ACC112 (cell line): ENCODE results near the gene OR2G6.
"Not testable (repeated sequence)": the region's sequence is repeated elsewhere in the genome, so short reads cannot be mapped to it uniquely, and the experiment has no call there.

Experiments used
- H2AFZ ChIP-seq: fragments of 200-600 bp; sonication (generic); one replicate; pipeline ENCODE4 v1.6.0; 2017; ENCODE audit warnings: antibody characterized with exemption, low read length; ENCODE audit not compliant: unreplicated experiment
- H3K27ac ChIP-seq: fragments of 200-600 bp; sonication (generic); 2 replicates; pipeline ENCODE4 v1.5.1; 2014; ENCODE audit warnings: low read depth, mild to moderate bottlenecking, antibody characterized with exemption, low read length, moderate library complexity
- H3K27me3 ChIP-seq: fragments of 200-600 bp; sonication (generic); 2 replicates; pipeline ENCODE4 v1.6.1; 2014; ENCODE audit warnings: mild to moderate bottlenecking, antibody characterized with exemption, low read length, moderate library complexity, mixed read lengths; ENCODE audit not compliant: insufficient read depth
- H3K36me3 ChIP-seq: fragments of 200-600 bp; sonication (generic); 2 replicates; pipeline ENCODE4 v1.6.1; 2016; ENCODE audit warnings: mild to moderate bottlenecking, antibody characterized with exemption, low read length, moderate library complexity, mixed read lengths; ENCODE audit not compliant: insufficient read depth
- H3K4me1 ChIP-seq: fragments of 200-600 bp; sonication (generic); one replicate; pipeline ENCODE4 v1.6.1; 2016; ENCODE audit warnings: low read length, mixed read lengths; ENCODE audit not compliant: insufficient read depth, unreplicated experiment, control insufficient read depth
- H3K4me3 ChIP-seq: fragments of 200-600 bp; sonication (generic); 2 replicates; pipeline ENCODE4 v1.5.1; 2014; ENCODE audit warnings: mild to moderate bottlenecking, low read depth, low read length
- H3K79me2 ChIP-seq: fragments of 200-600 bp; sonication (generic); one replicate; pipeline ENCODE4 v1.6.0; 2016; ENCODE audit warnings: low read length; ENCODE audit not compliant: control insufficient read depth, unreplicated experiment, insufficient read depth

Gene OR2G6

DNA sequence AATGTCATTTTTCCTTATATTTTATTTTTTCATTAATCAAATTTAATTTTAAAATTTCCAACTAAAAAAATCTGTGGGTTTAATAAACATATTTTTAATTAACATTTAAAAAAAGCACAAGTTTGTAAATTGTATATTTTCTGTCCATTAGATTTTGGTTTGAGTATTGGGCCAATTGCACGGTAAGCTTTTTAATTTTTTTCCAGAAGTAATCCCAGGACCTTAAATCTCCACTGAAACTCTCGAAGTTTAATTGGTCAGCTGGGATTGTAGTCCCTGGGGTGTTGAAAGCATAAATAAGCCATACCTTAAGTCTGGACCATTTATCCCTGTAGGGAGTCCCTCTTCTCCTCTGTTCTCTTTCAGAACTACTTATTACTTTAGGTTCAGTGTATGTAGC lies at the start of gene OR2G6:
Gene OR2G6 (plus strand): TSS at position 301 of the 400 bp plus-strand sequence. CDS start 13,574 bp downstream, outside the sequence.
- not testable (repeated sequence) for H3K36me3 ChIP-seq

DNA sequence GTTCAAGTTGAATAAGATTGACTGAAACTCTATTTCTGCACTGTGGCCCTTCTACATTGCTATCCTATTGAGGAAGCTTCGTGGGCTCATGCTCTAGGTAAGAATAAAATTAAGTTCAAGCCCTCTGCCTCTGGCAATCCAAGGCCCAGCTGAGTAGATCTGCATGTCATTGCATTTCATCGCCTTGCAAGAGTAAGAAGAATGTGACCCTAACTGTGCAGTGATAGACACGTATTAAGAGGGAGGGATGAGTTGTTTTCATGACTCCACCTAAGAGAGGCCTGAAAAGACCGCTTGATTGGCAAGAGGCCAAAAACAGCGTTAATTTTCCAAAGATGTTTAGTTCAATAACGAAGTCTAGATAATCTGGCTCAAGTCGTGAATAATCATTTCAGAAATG lies 48.8 kb upstream of the OR2G6 start:
- not testable (repeated sequence) for H3K4me1 ChIP-seq, H3K36me3 ChIP-seq

More for the DNA sequence above, at the start of gene OR2G6:
- not testable (repeated sequence) for H3K79me2 ChIP-seq, H3K27ac ChIP-seq, H3K4me3 ChIP-seq, H3K27me3 ChIP-seq, H2AFZ ChIP-seq, H3K4me1 ChIP-seq

DNA sequence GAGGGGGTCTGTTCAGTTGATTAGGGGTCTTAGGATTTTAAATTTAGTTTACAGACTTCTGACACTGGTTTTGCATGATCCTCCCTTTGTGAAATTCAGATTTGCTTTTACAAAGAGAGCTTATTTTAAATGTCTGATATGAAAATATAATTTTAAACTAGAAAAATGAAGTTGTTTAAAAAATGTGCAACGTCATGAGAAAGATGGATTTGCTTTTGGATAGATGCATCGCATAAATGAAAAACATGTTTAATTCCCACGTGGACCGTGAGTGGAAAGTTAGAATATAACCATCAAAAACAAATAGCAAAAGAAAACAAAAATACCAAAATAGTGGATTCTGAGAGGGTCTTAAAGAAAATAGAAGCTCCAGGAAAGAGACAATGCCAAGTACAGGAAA lies 36.7 kb upstream of the OR2G6 start:
- no peak overlapping the region for H3K4me3 ChIP-seq
- H3K27me3 ChIP-seq = no peaks in the 10 kb centered on the region
- no peak overlapping the region for H2AFZ ChIP-seq
- no peaks in the 10 kb centered on the region for H3K79me2 ChIP-seq
- H3K4me1 ChIP-seq = no peaks in the 10 kb centered on the region
- H3K36me3 ChIP-seq = no peaks in the 10 kb centered on the region
- no peak overlapping the region for H3K27ac ChIP-seq

More for the DNA sequence above, 48.8 kb upstream of the OR2G6 start:
- H3K27me3 ChIP-seq, H3K27ac ChIP-seq, H3K4me3 ChIP-seq, H2AFZ ChIP-seq, H3K79me2 ChIP-seq: not testable (repeated sequence)

DNA sequence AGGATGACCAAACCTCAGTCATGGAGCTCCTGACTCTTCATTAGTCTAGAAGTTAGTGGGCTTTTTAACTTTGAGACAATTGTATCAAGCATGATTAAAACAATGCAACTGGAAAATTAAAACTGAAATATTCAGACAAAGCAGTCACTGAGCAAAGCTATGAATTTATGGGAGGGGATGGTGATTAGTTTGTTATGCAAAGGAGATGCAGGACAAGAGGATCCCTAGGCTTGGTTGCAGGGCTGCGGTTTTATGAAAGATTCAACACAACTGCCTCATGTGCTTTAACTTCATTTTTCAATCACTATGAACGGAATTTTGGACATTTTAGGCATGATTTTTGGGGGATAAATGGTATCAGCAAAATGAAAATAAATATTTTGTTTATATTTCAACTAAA lies 35.8 kb upstream of the OR2G6 start:
- not testable (repeated sequence) for H3K4me1 ChIP-seq, H2AFZ ChIP-seq, H3K27ac ChIP-seq, H3K79me2 ChIP-seq, H3K27me3 ChIP-seq, H3K36me3 ChIP-seq, H3K4me3 ChIP-seq

DNA sequence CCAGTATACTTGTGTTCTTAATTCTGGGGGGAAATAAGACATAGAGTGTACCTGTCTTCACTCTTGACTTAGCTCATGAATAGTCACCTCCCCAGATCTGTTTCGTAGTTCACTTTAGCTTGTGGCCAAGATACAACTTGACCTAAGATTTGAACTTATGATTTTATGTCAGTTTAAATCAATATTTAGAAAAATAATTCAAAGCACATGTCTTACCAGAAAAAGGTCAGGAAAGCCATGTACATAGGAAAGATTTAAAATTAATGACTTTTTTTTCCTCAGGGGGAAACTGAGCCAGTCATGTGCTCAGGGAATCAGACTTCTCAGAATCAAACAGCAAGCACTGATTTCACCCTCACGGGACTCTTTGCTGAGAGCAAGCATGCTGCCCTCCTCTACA lies 34.8 kb upstream of the OR2G6 start, which contains the start of gene OR2T3:
Gene OR2T3 (plus strand): TSS at position 301 of the 400 bp plus-strand sequence. CDS start 0 bp downstream, at position 301.
- not testable (repeated sequence) for H3K4me3 ChIP-seq, H2AFZ ChIP-seq, H3K79me2 ChIP-seq, H3K4me1 ChIP-seq, H3K36me3 ChIP-seq, H3K27me3 ChIP-seq, H3K27ac ChIP-seq

DNA sequence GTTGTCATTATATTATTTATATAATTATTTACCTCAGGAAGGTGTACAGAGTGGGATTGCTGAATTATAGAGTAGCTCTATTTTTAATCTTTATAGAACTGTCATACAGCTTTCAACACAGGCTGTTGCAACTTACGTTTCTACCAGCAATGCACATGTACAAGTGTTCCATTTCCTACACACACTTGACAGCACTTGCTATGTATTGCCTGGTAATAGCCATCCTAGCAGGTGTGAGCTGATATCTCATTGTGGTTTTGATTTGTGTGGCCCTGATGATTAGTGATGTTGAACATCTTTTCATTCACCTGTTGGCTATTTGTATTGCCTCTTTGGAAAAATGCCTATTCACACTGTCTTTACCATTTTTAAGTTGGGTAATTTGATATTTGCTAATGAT lies 32.2 kb upstream of the OR2G6 start:
- H3K36me3 ChIP-seq, H3K4me1 ChIP-seq, H3K79me2 ChIP-seq, H3K4me3 ChIP-seq, H3K27ac ChIP-seq, H2AFZ ChIP-seq, H3K27me3 ChIP-seq: not testable (repeated sequence)

DNA sequence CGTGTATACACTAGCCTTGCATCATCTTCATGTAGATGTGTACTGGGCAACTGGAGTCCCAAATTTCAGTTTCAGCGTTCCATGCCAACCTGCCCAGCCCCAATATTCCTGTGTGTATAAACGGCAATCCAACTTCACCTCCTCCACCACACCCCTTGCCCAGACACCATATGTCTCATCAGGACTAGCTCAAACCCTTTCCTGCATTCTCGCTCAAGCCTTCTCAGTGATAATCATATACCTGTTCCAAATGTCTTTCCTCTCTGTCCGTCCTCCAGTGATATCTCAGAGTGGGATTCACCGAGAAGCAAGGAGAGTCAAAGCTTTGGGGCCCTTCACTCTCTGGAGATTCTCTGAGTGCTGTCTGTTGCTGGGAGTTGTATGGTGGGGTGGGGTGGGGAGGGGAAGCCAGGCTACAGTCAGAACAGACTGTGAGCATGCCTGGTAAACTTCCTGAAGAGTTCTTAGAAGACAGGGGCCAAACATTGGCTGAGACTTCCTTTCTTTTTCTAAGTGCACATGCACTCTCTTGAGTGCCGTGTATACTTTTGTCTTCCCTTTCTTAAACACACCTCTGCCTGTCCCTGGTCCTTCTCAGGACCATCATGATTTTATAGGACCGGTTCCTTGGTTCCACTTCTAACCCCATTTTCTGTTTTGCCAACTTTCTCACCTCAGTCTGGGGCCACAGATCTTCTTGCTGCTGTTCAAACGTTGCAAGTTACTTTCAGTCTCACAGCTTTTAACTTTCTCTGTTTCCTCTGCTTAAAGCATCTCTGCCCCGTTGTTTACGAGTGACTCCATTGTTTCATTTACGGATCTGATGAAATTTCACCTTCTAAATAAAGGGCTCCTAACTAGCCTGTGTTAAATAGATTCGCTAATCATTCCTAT lies 25.9 kb upstream of the OR2G6 start:
- H3K27me3 ChIP-seq, H3K4me3 ChIP-seq, H3K36me3 ChIP-seq, H3K4me1 ChIP-seq, H2AFZ ChIP-seq, H3K27ac ChIP-seq, H3K79me2 ChIP-seq: not testable (repeated sequence)

DNA sequence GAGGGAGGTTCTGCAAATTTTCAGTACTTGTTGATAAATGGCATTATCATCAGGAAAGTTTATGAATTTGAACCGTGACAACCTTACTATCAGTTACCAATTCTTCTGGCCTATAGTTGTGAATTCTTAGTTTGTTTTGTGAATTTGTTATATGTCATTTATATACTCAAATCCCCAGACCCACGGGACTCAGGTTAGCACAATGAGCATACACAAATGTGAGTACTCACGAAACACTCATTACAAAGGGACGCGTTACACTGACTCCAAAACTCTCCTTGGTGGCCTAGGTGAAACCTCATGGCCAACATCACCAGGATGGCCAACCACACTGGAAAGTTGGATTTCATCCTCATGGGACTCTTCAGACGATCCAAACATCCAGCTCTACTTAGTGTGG lies 19.6 kb upstream of the OR2G6 start, which contains the start of gene OR2T5:
Gene OR2T5 (plus strand): TSS at position 301 of the 400 bp plus-strand sequence. CDS start 0 bp downstream, at position 301.
- H2AFZ ChIP-seq, H3K4me1 ChIP-seq: not testable (repeated sequence)

DNA sequence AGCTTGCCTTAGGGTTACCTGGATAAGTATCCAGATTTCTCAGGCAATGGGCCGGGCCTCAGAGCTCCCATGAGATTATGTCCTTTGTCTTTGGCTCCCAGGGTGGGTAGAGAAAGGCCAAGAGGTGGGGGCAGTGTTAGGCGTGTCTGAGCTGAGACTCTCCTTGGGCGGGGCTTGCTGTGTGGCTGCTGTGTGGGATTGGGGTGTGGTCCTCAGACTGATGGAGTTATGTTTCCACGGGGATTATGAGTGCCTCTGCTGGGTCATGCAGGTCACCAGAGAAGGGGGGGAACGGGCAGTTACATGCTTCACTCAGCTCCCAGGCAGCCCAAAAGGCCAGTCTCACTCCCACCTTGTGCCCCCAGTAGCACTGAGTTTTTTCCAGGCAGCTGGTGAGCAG lies 11.2 kb upstream of the OR2G6 start:
- H3K4me3 ChIP-seq, H3K4me1 ChIP-seq, H2AFZ ChIP-seq, H3K27me3 ChIP-seq, H3K27ac ChIP-seq, H3K79me2 ChIP-seq, H3K36me3 ChIP-seq: not testable (repeated sequence)

More for the DNA sequence above, 19.6 kb upstream of the OR2G6 start, which contains the start of gene OR2T5:
- H3K4me3 ChIP-seq, H3K36me3 ChIP-seq, H3K27ac ChIP-seq, H3K27me3 ChIP-seq, H3K79me2 ChIP-seq: not testable (repeated sequence)

DNA sequence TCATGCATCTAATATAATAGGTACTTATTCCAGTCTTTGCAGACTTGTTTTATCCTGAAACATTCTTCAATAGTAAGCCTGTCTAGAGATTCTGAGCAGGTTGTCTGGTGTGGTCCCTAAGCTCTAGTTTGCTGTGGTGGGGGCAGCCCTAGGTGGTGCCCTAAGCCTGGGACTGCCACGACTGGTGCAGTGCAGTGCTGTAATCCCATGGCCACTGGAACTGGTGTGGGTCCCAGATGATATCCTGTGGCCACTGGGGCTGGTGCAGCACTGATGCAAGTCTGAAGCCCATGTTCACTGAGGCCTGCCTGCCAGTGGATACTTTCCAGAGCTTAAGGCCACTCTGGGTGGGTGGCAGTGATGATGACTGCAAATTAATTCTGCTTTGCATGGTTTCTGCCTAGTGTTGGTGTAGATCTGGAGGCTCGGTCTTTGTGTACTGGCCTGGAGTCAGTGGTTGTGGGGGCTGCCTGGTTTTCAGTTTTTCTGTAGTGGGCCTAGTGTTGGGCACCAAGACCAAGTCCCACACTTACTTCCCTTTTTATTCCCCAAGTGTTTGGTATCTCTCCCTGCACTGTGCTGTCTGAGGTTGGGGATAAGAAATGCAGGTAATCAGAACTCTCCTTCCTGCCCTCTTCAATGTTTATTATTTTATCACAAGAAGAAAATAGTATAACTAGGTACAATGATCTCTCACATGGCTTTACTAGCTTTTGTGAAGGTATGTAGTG lies 7.4 kb upstream of the OR2G6 start:
- H3K4me3 ChIP-seq, H3K27me3 ChIP-seq, H3K27ac ChIP-seq, H3K36me3 ChIP-seq, H3K4me1 ChIP-seq, H3K79me2 ChIP-seq, H2AFZ ChIP-seq: not testable (repeated sequence)

DNA sequence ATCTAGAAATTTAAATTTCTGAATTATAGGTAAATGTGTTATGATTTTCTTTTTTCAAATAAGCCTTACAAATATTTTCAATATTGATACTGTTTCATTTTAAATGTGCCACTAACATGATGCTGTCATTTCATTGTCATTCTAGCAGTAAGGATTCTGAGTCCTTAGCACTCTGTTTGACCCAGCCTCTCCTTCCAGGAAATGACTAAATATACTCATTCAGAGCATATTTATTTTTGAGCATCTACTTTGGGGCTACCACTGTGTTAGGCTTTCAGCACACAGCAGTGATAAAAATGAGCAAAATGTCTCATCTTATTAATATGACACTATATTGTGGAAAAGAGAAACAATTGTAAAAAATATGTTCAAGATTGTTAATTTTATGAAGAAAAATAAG lies 2.3 kb downstream of the OR2G6 start:
- H3K27ac ChIP-seq, H2AFZ ChIP-seq, H3K27me3 ChIP-seq, H3K79me2 ChIP-seq, H3K4me3 ChIP-seq, H3K36me3 ChIP-seq, H3K4me1 ChIP-seq: not testable (repeated sequence)
